ENCODE measurements around the gene PPP4R4. TPM values are rescaled to one million over a fixed set of nuclear protein-coding genes. Genes with fewer than 3 reads are reported as not detected.

PPP4R4 gene
- total and polyA plus RNA-seq, 3 donors from 2014 or later = 15.8 to 26.7 (median 24.3) TPM

DNA sequence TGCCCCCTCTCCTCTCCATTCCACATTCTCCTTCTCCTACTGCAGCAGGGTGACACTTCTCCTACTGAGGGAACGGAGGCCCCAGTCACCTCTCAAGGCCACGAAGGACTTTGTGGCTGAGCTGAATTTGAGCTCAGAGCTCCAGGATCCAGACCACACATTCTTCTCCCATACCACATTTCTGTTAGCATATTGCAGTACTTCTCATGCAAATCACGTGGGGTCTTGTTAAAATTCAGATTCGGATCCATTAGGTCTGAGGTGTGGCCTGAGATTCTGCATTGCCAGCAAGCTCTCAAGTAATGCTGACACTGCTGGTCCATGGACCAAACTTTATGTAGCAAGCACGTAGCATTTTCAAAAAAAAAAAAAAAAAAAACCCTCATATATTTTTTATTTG is 35.1 kb upstream of the PPP4R4 start:
- intact Hi-C loops (cut with DNase I; ENCODE audit: low total_unique reads) = no loop called here
- TF ChIP-seq POLR2A (IDR thresholded peaks at IDR 0.05) = no peak
- TF ChIP-seq, protein P1, sequence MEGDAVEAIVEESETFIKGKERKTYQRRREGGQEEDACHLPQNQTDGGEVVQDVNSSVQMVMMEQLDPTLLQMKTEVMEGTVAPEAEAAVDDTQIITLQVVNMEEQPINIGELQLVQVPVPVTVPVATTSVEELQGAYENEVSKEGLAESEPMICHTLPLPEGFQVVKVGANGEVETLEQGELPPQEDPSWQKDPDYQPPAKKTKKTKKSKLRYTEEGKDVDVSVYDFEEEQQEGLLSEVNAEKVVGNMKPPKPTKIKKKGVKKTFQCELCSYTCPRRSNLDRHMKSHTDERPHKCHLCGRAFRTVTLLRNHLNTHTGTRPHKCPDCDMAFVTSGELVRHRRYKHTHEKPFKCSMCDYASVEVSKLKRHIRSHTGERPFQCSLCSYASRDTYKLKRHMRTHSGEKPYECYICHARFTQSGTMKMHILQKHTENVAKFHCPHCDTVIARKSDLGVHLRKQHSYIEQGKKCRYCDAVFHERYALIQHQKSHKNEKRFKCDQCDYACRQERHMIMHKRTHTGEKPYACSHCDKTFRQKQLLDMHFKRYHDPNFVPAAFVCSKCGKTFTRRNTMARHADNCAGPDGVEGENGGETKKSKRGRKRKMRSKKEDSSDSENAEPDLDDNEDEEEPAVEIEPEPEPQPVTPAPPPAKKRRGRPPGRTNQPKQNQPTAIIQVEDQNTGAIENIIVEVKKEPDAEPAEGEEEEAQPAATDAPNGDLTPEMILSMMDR (IDR thresholded peaks at IDR 0.05) = no peak
- 64 to 86% methylated on average over 5 of the region's 5 CpGs for WGBS, 2 donors
- H3K9me3 ChIP-seq = no peaks in the 10 kb centered on the region
- H3K27ac ChIP-seq = no peak overlapping the region
- no peaks in the 10 kb centered on the region for H3K4me1 ChIP-seq
- H3K4me3 ChIP-seq = no peak overlapping the region
- H3K36me3 ChIP-seq (ENCODE audit: low read depth, missing control alignments) = no peaks in the 10 kb centered on the region
- DNase-seq = no peak
- no peaks in the 10 kb centered on the region for H3K27me3 ChIP-seq

- no peak for DNase-seq
- H3K4me1 ChIP-seq = no peaks in the 10 kb centered on the region
- no peaks in the 10 kb centered on the region for H3K27me3 ChIP-seq
- H3K36me3 ChIP-seq (ENCODE audit: low read depth, missing control alignments) = no peaks in the 10 kb centered on the region
- H3K27ac ChIP-seq = no peak overlapping the region
- WGBS, 2 donors = 69 to 76% methylated on average over 5 of the region's 5 CpGs
- intact Hi-C loops (cut with DNase I; ENCODE audit: low total_unique reads) = no loop called here
- H3K4me3 ChIP-seq = no peak overlapping the region
- H3K9me3 ChIP-seq = no peaks in the 10 kb centered on the region
- TF ChIP-seq, protein P1 (IDR thresholded peaks at IDR 0.05) = no peak
- TF ChIP-seq POLR2A (IDR thresholded peaks at IDR 0.05) = no peak
These were observed 34.7 kb upstream of the PPP4R4 start for GRCh38 chr14:94139421-94139820.

- H3K36me3 ChIP-seq (ENCODE audit: low read depth, missing control alignments) = no peaks in the 10 kb centered on the region
- H3K4me1 ChIP-seq = no peaks in the 10 kb centered on the region
- H3K4me3 ChIP-seq = no peak overlapping the region
- intact Hi-C loops (cut with DNase I; ENCODE audit: low total_unique reads) = no loop called here
- no peak for TF ChIP-seq POLR2A (IDR thresholded peaks at IDR 0.05)
- TF ChIP-seq, protein P1 (IDR thresholded peaks at IDR 0.05) = no peak
- DNase-seq = no peak
- no peak overlapping the region for H3K27ac ChIP-seq
- WGBS, 2 donors = 86 to 92% methylated on average over 3 of the region's 3 CpGs
- no peaks in the 10 kb centered on the region for H3K27me3 ChIP-seq
- no peaks in the 10 kb centered on the region for H3K9me3 ChIP-seq
These were observed 31.9 kb upstream of the PPP4R4 start for GRCh38 chr14:94142247-94142646.

DNA sequence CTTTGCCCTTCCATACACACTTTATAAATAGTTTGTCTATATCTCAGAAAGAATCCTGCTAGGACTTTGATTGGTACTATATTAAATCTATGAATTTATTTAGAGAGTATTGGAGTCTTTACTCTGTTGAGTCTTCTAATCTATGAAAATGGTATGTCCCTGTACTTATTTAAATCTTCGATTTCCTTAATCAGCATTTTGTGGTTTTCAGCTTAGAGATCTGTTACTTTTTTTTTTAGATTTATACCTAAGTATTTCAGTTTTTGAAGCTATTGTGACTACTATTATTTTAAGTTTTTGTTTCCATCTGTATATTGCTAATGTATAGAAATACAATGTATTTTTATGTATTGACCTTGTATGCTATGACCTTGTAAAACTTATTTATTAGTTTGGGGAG is 31.3 kb upstream of the PPP4R4 start:
- intact Hi-C loops (cut with DNase I; ENCODE audit: low total_unique reads) = no loop called here
- DNase-seq = no peak
- no peaks in the 10 kb centered on the region for H3K9me3 ChIP-seq
- 85 to 86% methylated on average over 1 of the region's 1 CpG for WGBS, 2 donors
- no peaks in the 10 kb centered on the region for H3K4me1 ChIP-seq
- H3K4me3 ChIP-seq = no peak overlapping the region
- H3K27me3 ChIP-seq = no peaks in the 10 kb centered on the region
- H3K36me3 ChIP-seq (ENCODE audit: low read depth, missing control alignments) = no peaks in the 10 kb centered on the region
- TF ChIP-seq, protein P1 (IDR thresholded peaks at IDR 0.05) = no peak
- TF ChIP-seq POLR2A (IDR thresholded peaks at IDR 0.05) = no peak
- H3K27ac ChIP-seq = no peak overlapping the region

DNA sequence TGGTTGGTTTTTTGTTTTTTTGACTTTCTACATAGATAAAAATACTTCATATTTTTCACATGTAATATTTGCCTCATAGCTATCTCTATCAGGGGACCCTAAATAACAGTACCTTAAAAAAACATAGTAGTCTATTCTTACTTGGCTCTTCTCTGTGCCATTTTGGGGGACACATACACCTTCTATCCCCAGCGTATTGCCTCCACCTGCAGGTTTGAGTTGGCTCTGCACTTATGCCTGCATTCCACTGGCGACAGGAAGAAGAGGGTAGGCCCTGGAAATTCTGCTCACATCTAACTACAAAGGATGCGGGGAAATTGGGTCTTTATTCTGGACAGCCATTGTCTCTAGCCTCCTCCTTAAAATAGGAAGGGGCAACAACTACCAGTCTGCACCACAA is 30.9 kb upstream of the PPP4R4 start:
- Histone ChIP-seq H3K36me3 (ENCODE audit: low read depth, missing control alignments) (no peaks in the 10 kb centered on the region), H3K27ac (no peak overlapping the region), H3K27me3 (no peaks in the 10 kb centered on the region), H3K4me3 (no peak overlapping the region), H3K4me1 (no peaks in the 10 kb centered on the region), H3K9me3 (no peaks in the 10 kb centered on the region)
- intact Hi-C loops (cut with DNase I; ENCODE audit: low total_unique reads) = no loop called here
- no peak for DNase-seq
- TF ChIP-seq, protein P1 (IDR thresholded peaks at IDR 0.05) = peak in 1 of 3 experiments; percentile 17
- no peak for TF ChIP-seq POLR2A (IDR thresholded peaks at IDR 0.05)
- WGBS, 2 donors = 87 to 89% methylated on average over 3 of the region's 3 CpGs

All from testis (tissue), 3 donors.